Natural killer cell (primary cell): Measurements from ENCODE around the gene GLT1D1. TPM values are rescaled to one million over a fixed set of nuclear protein-coding genes. Genes with fewer than 3 reads are reported as not detected.

Experiments
- ATAC-seq, 3 donors: fragments of 150-1000 bp in 2 of 3; fragments of 200-7000 bp in 1 of 3; cut with Tn5 transposase; 1 replicate in 1 of 3; 2 replicates in 2 of 3; pipeline ENCODE4 v1.10.0; 2021; ENCODE audit warnings: mild to moderate bottlenecking in 2 of 3, moderate library complexity in 2 of 3
- DNase-seq, 2 donors: peaks; one replicate each; pipeline versions ENCODE4 v3.0.0 to v3.0.0-alpha.2; 2013 to 2021; ENCODE audit warnings: mixed read lengths in 1 of 2
- H3K27ac ChIP-seq: one replicate; pipeline ENCODE4 v1.5.1; 2013; ENCODE audit warnings: mild to moderate bottlenecking, low read length
- H3K27me3 ChIP-seq: one replicate; pipeline ENCODE4 v1.6.1; 2013; ENCODE audit warnings: low read length; ENCODE audit not compliant: control insufficient read depth, insufficient read depth
- H3K36me3 ChIP-seq: one replicate; pipeline ENCODE4 v1.6.1; 2013; ENCODE audit warnings: low read length; ENCODE audit not compliant: control insufficient read depth, insufficient read depth
- H3K4me1 ChIP-seq: one replicate; pipeline ENCODE4 v1.6.1; 2013; ENCODE audit warnings: low read length; ENCODE audit not compliant: control insufficient read depth, insufficient read depth
- H3K4me3 ChIP-seq: one replicate; pipeline ENCODE4 v1.5.1; 2013; ENCODE audit warnings: low read length
- H3K9me3 ChIP-seq: one replicate; pipeline ENCODE4 v1.6.1; 2013; ENCODE audit warnings: low read length; ENCODE audit not compliant: control insufficient read depth, insufficient read depth
- H3K27ac Mint-ChIP-seq, 2 donors: one replicate each; pipeline ENCODE4 v1.8.0; 2022; ENCODE audit warnings: mild to moderate bottlenecking in 2 of 2, mixed read lengths in 2 of 2, moderate library complexity in 1 of 2
- H3K27me3 Mint-ChIP-seq, 2 donors: one replicate each; pipeline ENCODE4 v1.8.0; 2022; ENCODE audit warnings: low read depth in 2 of 2, mixed read lengths in 2 of 2
- H3K36me3 Mint-ChIP-seq: one replicate; pipeline ENCODE4 v1.8.0; 2022; ENCODE audit warnings: mixed read lengths
- H3K4me1 Mint-ChIP-seq, 2 donors: one replicate each; pipeline ENCODE4 v1.8.0; 2022; ENCODE audit warnings: mixed read lengths in 2 of 2
- H3K4me3 Mint-ChIP-seq: one replicate; pipeline ENCODE4 v1.8.0; 2022; ENCODE audit warnings: mild to moderate bottlenecking, moderate library complexity, mixed read lengths
- H3K9me3 Mint-ChIP-seq, 2 donors: one replicate each; pipeline ENCODE4 v1.8.0; 2022; ENCODE audit warnings: mixed read lengths in 2 of 2
- WGBS: methylation state at CpG from one replicate; pipeline ENCODE4 v1.1.7; 2013; ENCODE audit warnings: missing lambda C conversion rate; ENCODE audit not compliant: insufficient coverage; 5-methylcytosine and 5-hydroxymethylcytosine counted together
- intact Hi-C: fragments of 100-400 bp; cut with micrococcal nuclease; formaldehyde crosslinking; loops from one replicate; pipeline ENCODE4 v1.14.2; 2022
- total RNA-seq, 4 donors: library from RNA; stranded (reverse); fragments of 120-200 nt in 1 of 4; gene quantifications; one replicate each; pipeline versions ENCODE4 v1.2.3 to v1.2.4, GENCODE V29; 2013 to 2022
- TF ChIP-seq, protein P1 (sequence below): fragments of 200-600 bp; IDR thresholded peaks from one replicate; pipeline ENCODE4 v1.8.0; 2022; ENCODE audit warnings: antibody characterized with exemption

GLT1D1 gene
- total RNA-seq, 3 donors from 2014 or later (not counting 1 experiment from before 2014, with no cell fraction given) = 0.33 to 3.2 (median 2.6) TPM

DNA sequence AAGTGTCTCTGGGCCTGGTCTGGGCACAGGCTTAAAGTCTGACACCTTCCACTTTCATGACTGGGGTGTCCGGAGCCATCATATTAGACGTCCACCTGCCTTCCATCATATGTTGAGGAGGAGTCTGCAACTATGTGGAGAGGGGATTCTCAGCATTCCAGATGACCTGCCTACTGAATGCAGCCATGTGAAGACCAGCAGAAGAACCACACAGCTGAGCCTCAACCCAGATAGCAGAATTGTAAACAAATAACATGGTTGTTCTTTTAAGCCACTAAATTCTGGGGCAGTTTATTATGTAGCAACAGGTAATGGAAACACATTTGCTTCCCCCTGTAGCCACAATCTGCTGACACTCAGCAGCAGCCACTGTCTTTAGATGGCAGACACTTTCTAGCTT, 25.6 kb upstream of the GLT1D1 start:
- Histone ChIP-seq H3K4me1 (peaks cover 35% of the 10 kb centered on the region), H3K36me3 (no peaks in the 10 kb centered on the region), H3K27me3 (no peaks in the 10 kb centered on the region), H3K4me3 (no peak overlapping the region), H3K9me3 (no peaks in the 10 kb centered on the region), H3K27ac (no peak overlapping the region)
- DNase-seq (no peak), ATAC-seq (no peak)
- intact Hi-C loops = no loop called here
- 100% methylated on average over 2 of the region's 2 CpGs for WGBS
- Mint-ChIP-seq H3K36me3 (no peaks in the 10 kb centered on the region), H3K4me3 (peak overlapping the region; percentile 65), H3K9me3 (no peaks in the 10 kb centered on the region), H3K27ac (peak overlapping the region in 1 of 2 donors; percentile 85), H3K4me1 (peaks cover 21 to 36% of the 10 kb centered on the region in 2 donors), H3K27me3 (no peaks in the 10 kb centered on the region)
- TF ChIP-seq, protein P1, sequence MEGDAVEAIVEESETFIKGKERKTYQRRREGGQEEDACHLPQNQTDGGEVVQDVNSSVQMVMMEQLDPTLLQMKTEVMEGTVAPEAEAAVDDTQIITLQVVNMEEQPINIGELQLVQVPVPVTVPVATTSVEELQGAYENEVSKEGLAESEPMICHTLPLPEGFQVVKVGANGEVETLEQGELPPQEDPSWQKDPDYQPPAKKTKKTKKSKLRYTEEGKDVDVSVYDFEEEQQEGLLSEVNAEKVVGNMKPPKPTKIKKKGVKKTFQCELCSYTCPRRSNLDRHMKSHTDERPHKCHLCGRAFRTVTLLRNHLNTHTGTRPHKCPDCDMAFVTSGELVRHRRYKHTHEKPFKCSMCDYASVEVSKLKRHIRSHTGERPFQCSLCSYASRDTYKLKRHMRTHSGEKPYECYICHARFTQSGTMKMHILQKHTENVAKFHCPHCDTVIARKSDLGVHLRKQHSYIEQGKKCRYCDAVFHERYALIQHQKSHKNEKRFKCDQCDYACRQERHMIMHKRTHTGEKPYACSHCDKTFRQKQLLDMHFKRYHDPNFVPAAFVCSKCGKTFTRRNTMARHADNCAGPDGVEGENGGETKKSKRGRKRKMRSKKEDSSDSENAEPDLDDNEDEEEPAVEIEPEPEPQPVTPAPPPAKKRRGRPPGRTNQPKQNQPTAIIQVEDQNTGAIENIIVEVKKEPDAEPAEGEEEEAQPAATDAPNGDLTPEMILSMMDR = no peak

DNA sequence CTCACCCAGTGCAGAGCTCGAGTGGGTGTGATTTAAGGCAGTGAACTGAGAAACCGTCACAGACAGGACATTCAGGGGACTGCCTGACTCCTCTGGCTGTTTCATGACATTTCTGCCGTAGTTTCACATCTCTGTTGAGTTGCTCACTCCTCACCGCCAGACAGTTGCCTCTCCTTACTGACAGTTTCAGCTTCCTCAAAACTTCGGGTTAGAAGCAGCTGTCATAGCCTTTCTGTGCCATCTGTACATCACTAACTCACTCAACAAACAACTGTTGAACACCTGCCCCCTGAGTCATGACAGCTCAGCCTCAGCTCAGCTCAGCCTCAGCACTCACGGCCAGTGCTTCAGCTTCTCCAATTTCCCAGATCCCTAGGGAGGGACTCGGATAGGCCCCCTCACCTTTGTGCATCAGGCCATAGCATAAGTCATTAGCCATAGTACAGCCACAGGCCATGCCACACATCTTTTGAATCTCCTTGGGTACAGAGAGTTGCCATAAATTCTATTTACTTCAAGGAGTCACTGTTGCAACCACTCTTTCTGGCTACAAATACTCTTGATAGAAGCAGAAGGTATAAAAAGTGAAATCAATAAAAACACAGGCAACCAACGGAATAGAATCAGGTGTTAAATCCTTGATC, 23.3 kb upstream of the GLT1D1 start:
- DNase-seq (peak in 1 of 2 donors; percentile 39), ATAC-seq (peak; percentile 77 to 85 (median 84))
- TF ChIP-seq, protein P1 = no peak
- Histone ChIP-seq H3K4me1 (peaks cover 21% of the 10 kb centered on the region), H3K27me3 (no peaks in the 10 kb centered on the region), H3K36me3 (no peaks in the 10 kb centered on the region), H3K27ac (peak overlapping the region; percentile 69), H3K4me3 (no peak overlapping the region), H3K9me3 (no peaks in the 10 kb centered on the region)
- Mint-ChIP-seq H3K4me1 (peaks cover 21 to 33% of the 10 kb centered on the region in 2 donors), H3K36me3 (no peaks in the 10 kb centered on the region), H3K27ac (peak overlapping the region; percentile 93 to 95), H3K27me3 (no peaks in the 10 kb centered on the region), H3K9me3 (no peaks in the 10 kb centered on the region), H3K4me3 (peak overlapping the region; percentile 79)
- intact Hi-C loops = loop anchor here (5.0 kb wide), 1 partner anchor 33 kb away; no protein-coding TSS in a partner anchor
- 24% methylated on average over 7 of the region's 8 CpGs for WGBS

DNA sequence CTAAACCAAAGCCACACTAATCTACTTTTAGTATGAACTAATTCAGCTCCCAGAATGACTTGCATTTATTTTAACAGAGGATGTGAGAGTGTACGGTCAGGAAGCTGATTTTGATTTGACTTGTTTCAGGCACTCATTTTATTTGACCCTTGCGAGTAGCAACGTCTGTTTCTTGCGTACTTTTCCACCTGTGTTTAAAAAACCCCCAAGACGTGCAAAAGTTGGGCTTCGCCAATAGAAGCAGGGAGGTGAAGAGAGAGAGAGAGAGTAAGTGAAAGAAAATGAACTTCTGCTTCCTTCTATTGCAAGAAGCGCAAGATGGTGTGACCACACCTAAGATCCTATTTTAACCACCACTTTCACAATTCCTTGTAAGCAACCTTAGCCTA, 22.8 kb upstream of the GLT1D1 start:
- intact Hi-C loops = loop anchor here (5.0 kb wide), 1 partner anchor 33 kb away; no protein-coding TSS in a partner anchor
- H3K36me3 Mint-ChIP-seq = no peaks in the 10 kb centered on the region
- Histone ChIP-seq H3K4me3 (no peak overlapping the region), H3K4me1 (peaks cover 21% of the 10 kb centered on the region), H3K9me3 (no peaks in the 10 kb centered on the region), H3K27ac (peak overlapping the region; percentile 69), H3K27me3 (no peaks in the 10 kb centered on the region), H3K36me3 (no peaks in the 10 kb centered on the region)
- WGBS = 9% methylated on average over 4 of the region's 7 CpGs
- H3K27ac Mint-ChIP-seq = peak overlapping the region; percentile 93 to 95
- DNase-seq (peak in 1 of 2 donors; percentile 28), ATAC-seq (peak; percentile 28 to 62 (median 39))
- TF ChIP-seq, protein P1 = no peak
- peak overlapping the region; percentile 79 for H3K4me3 Mint-ChIP-seq
- H3K4me1 Mint-ChIP-seq = peaks cover 21 to 31% of the 10 kb centered on the region in 2 donors
- no peaks in the 10 kb centered on the region for H3K27me3 Mint-ChIP-seq
- H3K9me3 Mint-ChIP-seq = no peaks in the 10 kb centered on the region
